OCI-M2 (cell line): ENCODE data around the gene GBE1.

Experiments
- DNase-seq: peaks from one replicate; lab custom pipeline; 2025; ENCODE audit not compliant: unreplicated experiment; lab: John Stamatoyannopoulos, UW

The GBE1 gene

GRCh38 chr3:81477740-81478139, 283.7 kb downstream of the GBE1 start:
- no peak for DNase-seq

- DNase-seq = no peak
Observed at GRCh38 chr3:81476692-81477091, 284.8 kb downstream of the GBE1 start.

- no peak for DNase-seq
Observed at GRCh38 chr3:81472600-81473362, 288.7 kb downstream of the GBE1 start.

GRCh38 chr3:81470524-81471278, 290.7 kb downstream of the GBE1 start:
- no peak for DNase-seq

GRCh38 chr3:81468391-81468790, 293.1 kb downstream of the GBE1 start:
- no peak for DNase-seq

- DNase-seq = no peak
Observed at GRCh38 chr3:81466201-81466560, 295.3 kb downstream of the GBE1 start.

GRCh38 chr3:81465510-81466200, 295.8 kb downstream of the GBE1 start:
- DNase-seq = no peak

- no peak for DNase-seq
Observed at GRCh38 chr3:81463781-81464180, 297.7 kb downstream of the GBE1 start.

GRCh38 chr3:81462921-81463320, 298.5 kb downstream of the GBE1 start:
- no peak for DNase-seq

GRCh38 chr3:81459733-81460132, 301.7 kb downstream of the GBE1 start:
- no peak for DNase-seq

GRCh38 chr3:81452418-81452817, 309.0 kb downstream of the GBE1 start:
- no peak for DNase-seq

GRCh38 chr3:81451611-81452010, 309.8 kb downstream of the GBE1 start:
- DNase-seq = no peak

- no peak for DNase-seq
Observed at GRCh38 chr3:81451140-81451539, 310.3 kb downstream of the GBE1 start.

- DNase-seq = no peak
Observed at GRCh38 chr3:81446806-81447205, 314.6 kb downstream of the GBE1 start.

- no peak for DNase-seq
Observed at GRCh38 chr3:81445712-81446111, 315.7 kb downstream of the GBE1 start.

GRCh38 chr3:81444817-81445460, 316.5 kb downstream of the GBE1 start:
- DNase-seq = no peak

- no peak for DNase-seq
Observed at GRCh38 chr3:81443958-81444357, 317.5 kb downstream of the GBE1 start.

GRCh38 chr3:81443457-81443782, 318.0 kb downstream of the GBE1 start:
- no peak for DNase-seq

- no peak for DNase-seq
Observed at GRCh38 chr3:81442758-81443456, 318.5 kb downstream of the GBE1 start.

GRCh38 chr3:81440661-81441060, 320.8 kb downstream of the GBE1 start:
- no peak for DNase-seq
